Middle frontal gyrus (tissue), 1 donor: ENCODE measurements around the gene TYW1B.
"Not testable (repeated sequence)": the region's sequence is repeated elsewhere in the genome, so short reads cannot be mapped to it uniquely, and the experiment has no call there.

Experiments
- DNase-seq: peaks from one replicate; pipeline ENCODE4 v3.0.0-alpha.2; 2015; ENCODE audit warnings: low spot score; ENCODE audit errors: extremely low spot score

The TYW1B gene

DNA sequence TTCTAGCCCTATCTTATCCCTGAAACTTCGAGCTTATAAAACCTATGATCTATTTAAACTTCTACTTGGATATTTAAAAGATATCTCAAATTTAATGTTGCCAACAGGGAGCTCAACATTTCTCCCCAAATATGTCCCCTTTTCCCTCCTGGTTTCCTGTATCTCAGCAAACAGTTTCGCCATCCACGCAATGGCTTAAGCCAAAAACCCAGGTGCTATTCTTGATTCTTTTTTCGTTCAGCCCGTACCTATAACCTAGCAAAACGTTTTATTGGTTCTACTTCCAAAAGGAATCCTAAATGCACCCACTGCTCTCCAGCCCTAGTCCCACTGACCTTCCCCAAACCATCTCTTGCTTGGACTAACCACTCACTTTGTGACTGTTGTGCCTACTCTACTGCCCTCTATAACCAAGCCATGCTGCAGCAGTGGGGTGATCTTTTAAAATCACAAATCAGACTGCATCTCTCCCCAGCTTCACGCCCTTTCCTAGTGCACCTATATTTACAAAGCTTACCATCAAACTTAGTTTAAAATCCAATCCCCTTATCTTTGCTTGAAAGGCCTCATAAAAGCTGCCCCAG, 201.5 kb downstream of the TYW1B start:
- DNase-seq: not testable (repeated sequence)

DNA sequence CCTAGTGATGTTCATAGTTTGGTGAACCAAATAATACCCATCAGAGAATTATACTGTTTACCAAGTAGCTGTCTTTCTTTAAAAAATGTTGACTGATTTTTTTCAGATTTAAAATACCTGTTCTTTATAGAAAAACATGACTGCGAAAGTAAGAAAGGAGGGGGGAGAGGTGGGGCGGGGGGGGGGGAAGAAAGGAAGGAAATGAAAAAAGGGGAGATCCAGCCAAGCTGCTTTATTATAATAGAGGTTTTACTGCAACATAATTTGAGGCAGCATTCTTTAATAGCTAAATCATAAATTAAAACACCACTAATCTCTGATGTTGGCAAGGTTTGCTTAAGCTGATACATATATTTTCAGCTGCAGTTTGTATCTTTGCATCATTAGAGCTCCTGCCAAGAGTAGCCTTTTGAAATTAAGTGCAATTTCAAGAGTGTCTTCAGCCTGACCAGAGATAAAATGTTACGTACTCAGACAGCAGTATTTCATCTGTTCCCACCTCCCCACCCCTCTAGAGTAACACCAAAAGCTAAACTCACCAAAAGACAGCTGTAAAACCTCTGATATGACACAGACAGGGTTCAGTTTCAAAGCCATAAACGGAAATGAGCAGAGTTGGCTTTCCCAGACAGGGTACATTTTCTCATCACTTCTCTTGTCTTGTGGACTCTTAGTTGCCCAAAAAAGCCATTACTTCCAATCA, 202.1 kb downstream of the TYW1B start:
- DNase-seq: not testable (repeated sequence)

DNA sequence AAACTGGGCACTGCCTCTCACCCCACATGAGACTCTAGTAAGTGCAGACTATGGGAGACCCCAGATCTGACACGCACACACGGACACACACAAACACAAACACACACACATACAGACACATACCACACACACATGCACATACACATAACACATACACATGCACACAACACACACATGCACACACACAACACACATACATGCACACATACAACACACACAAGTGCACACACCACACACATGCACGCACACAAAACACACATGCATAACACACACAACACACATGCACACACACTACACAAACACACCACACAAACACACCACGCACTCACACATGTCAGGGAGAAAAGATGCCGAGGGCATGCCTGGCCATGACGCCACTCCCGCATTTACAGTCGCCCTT, 205.5 kb downstream of the TYW1B start:
- no peak for DNase-seq

DNA sequence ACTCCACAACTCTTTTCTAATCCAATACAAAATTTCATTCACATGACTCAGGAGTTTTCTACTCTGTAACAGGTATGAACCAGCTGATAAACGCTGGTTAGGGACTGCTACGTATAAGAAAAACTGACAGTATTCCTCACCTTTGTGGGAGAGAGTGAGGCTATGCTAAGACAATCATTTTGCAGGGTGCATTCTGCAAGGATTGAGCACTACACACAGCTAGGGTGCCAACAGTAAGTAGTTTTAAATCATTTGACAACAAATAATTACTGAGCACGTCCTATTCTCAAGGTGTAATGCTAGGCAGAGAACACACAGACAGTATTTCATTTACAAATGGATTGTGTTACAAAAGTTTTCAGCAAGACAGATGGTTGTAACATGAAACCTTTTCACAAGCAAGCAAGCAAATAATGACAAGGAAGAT, 206.2 kb downstream of the TYW1B start:
- not testable (repeated sequence) for DNase-seq

DNA sequence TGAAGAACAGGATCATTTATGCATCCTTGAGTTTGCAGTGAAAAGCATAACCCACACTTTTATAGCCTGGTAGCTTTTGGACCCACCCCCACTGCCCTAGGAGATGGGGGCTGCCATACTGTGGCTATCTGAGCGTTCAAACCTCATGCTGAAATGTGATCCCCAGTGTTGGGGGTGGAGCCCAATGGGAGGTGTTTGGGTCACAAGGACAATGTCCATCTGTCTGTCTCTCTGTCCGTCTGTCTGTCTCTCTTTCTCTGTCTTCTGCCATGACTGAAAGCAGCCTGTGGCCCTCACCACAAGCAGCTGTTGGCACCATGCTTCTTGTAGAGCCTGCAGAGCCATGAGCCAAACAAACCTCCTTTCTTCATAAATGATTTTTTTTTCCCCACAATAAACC, 207.1 kb downstream of the TYW1B start:
- DNase-seq: not testable (repeated sequence)

DNA sequence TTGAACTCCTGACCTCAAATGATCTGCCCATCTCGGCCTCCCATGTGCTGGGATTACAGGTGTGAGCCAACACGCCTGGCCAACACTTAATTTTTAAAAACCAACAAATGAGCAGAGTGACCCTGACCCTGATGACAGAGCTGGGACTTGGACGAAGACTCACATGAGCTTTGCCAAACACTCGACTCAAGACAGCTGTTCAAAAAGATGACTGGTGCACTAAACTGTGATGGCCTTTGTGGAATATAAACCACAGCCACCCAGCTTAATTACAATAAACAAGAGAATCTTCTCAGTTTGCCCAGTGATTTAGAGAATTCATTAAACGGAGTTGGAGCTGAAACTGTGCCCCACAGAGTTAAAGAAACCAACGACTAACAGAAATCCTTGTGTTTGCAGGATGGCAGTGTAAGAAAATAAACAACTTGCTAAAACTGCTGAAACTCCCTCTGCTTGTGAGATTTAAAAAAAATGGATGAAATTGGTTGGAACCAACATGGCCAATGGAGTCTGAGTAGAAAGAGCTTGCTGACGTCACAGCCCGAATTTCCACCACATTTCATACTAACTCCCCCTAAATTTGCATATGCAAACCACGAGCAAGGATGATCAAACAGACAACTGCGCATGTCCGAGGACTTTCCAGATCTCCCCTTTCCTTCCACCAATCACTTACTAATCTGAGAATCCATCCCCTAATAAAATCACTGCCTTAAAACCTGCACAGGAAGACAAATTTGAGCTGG, 209.4 kb downstream of the TYW1B start:
- not testable (repeated sequence) for DNase-seq

DNA sequence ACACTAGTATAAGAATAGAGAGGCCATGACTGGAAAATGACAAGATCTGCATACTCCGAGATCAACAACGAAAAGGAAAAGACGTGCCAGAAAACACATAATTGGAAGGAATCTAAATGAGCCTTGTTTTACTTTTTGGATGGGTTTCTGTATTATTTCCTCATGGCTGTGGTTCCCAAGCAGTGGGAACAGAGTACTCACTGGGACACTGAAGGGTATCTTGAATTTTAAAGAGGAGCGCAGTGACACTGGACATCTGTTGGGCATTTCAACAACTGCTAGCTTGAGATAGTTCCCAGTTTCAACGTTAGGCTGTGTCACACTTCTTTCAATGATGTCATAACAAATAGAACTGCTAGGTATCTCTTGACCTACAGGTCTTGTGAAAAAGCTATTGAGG, 218.2 kb downstream of the TYW1B start:
- not testable (repeated sequence) for DNase-seq

DNA sequence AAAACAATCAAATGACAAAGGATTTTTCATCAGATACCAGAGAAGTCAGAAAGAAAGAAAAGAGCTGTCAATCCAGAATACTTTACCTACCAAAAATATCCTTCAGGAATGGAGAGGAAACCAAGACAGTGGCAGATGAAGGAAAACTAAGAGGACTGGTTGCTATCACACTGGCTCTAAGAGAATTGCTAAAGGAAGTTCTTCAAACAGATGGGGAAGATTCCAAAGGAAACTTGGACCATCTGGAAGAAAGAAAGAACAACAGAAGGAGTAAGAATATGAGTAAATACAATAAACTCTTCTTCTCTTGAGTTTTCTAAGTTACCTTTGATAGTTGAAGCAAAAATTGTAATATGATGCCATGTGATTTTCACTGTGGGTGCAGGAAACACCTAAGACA, 220.0 kb downstream of the TYW1B start:
- not testable (repeated sequence) for DNase-seq

DNA sequence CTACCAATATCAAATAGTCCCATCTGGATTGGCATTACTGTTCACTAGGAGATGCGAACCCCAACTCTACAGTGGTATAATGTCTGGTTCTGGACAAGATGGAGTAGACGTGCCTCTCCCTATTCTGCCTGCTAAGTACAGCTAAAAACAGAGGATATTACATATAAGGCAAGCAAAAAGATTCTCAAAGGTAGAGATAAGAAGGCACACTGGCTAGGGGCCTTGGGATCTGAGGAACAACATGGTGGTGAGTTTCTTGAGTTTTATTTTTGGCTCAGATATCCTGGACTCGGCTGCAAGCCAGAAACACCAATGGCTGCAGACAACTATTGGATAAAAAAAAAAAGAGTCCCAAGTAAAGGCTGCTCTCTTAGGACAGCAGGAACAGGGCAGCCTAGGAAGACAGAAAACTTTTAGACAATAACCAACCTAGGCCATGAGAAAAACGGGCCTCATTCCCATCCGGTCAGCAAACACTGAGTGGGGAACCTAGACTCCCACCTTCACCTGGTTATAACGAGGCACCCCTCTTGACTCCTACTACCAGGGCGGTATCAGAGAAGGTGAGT, 222.1 kb downstream of the TYW1B start:
- not testable (repeated sequence) for DNase-seq

DNA sequence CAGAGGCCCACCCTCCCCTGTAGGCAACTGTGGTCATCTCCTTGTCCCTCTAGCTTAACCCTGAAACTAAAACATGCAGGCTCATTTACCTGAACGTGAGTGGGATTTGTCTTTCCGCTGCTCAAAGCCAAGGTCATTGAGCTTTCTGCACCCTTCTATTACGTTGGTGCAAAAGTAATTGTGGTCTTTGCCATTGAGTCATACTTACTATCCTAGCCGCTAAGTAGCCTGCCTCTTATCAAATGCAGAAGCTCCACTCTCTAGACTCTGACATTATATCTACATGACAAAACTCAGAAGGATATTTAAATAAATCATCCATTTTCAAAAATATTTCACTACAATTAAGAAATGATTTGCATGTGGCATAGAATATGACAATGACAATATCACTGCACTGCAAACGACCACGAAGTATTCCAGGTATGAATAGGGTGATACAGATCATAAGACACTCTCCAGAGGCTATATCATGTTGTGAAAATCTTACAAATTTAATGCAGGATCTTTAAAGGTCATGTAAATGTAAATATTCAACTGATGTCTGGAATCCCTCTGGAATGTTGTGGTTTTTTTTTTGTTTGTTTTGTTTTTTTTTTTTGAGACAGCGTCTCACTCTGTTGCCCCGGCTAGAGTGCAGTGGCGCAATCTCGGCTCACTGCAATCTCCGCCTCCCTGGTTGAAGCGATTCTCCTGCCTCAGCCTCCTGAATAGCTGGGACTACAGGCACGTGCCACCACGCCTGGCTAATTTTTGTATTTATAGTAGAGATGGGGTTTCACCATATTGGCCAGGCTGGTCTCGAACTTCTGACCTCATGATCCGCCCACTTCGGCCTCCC, 223.0 kb downstream of the TYW1B start:
- not testable (repeated sequence) for DNase-seq

DNA sequence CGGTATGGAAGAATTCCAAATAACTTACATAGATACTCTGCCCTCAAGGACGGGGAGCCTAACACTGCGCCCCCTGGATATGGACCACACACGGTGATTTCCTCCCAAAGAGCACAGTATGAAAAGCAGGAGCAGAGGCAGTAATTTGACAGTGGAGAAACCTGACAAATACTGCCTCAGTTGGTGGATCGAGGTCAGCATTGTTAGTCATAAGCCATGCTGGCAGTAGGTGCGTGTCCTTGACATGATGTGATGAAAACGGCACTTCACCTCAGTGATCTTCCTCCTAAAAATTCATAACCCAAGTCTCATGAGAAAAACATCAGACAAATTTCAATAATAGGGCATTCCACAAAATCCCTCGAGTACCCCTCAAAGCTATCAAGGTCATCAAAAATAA, 224.5 kb downstream of the TYW1B start:
- not testable (repeated sequence) for DNase-seq

DNA sequence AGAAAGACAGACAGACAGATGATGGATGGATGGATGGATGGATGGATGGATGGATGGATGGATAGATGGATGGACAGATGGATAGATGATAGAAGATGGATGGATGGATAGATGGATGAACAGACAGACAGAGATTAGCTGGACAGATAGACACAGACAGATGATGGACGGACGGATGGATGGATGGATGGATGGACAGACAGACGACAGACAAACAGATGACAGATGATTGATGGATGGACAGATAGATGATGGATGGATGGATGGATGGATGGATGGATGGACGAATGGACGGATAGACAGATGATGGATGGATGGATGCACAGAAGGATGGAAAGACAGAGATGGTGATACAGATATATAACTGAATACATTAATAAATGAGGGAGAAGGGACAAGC, 224.9 kb downstream of the TYW1B start:
- no peak for DNase-seq

DNA sequence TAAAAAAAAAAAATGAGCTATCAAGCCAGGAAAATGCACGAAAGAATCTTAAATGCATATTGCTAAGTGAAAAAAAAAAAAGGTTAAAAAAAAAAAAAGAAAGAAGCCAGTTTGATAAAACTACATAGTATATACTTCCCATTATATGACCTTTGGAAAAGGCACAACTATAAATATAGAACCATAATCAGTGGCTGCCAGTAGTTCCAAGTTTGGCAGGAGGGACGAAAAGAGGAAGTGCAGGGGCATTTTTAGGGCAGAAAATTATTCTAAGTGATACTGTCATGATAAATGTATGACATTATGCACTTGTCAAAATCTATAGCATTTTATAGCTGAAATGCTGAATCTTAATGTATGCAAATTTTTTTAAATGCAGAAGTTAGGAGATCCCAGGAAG, 226.3 kb downstream of the TYW1B start:
- DNase-seq: not testable (repeated sequence)

DNA sequence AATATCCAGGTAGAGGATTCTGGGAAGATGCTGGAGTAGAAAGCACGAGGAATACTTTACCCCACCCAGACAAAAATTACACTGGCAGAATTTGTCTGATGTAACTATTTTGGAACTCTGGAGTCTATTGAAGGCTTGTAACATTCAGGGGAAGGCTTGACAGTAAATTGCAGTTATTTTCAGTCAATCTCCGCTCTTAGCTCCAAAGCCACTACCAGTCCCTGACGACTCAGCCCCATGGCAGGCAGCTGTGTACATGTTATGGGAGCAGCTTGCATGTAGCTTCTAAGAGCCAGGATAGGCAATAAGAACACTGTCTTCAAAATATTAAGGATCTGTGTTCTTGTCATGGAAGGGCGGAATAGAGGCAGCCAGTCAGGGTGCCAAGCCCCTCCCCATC, 238.0 kb downstream of the TYW1B start:
- not testable (repeated sequence) for DNase-seq

DNA sequence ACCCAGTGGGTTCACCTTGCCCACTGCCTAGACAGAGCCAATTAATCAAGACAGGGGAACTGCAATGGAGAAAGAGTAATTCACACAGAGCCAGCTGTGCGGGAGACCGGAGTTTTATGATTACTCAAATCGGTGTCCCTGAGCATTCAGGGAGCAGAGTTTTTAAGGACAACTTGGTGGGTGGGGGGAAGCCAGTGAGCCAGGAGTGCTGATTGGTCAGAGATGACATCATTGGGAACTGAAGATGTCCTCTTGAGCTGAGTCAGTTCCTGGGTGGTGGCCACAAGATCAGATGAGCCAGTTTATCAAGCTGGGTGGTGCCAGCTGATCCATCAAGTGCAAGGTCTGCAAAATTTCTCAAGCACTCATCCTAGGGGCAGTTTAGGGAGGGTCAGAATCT, 240.7 kb downstream of the TYW1B start:
- DNase-seq: not testable (repeated sequence)

DNA sequence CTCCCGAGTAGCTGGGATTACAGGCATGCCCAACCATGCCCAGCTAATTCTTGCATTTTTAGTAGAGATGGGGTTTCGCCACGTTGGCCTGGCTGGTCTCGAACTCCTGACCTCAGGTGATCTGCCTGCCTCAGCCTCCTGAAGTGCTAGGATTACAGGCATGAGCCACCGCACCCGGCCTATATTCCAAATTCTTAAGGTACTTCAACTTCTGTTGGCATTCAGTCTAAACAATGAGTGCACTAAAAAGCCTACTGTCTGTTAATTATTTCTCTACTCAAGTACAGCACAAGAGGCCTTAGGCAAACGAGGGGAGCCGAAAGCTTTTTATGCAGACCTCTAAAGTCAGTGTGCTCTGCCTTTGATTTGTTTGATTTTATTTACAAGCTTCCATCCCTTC, 243.4 kb downstream of the TYW1B start:
- not testable (repeated sequence) for DNase-seq

DNA sequence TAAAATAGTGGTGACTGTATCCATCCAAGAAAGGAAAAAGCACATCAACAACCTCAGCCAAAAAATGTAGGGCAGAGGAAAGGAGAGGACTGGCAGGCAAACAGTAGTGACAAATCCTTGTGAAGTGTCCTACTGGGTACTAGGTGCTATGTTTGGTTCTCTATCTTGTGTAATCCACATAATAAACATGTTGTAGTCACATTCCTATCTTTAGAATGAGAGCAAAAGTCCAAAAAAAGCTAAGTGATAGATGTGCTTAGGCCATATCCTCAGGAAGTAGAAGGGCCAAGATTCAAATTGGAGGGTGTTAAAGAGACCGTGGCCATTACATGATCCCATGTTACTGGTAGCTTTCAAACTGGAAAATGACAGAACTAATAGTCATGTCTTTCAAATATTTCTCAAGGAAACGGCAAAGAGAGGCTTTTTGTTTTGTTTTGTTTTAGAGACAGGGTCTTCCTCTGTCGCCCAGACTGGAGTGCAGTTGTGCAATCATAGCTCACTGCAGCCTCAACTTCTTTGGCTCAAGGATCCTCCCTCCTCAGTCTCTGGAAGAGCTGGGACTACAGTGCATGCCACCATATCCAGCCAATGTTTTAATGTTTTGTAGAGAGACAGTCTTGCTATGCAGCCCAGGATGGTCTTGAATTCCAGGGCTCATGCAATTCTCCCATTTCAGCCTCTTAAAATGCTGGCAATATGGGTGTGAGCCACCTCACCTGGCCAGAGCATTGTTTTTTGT, 244.2 kb downstream of the TYW1B start:
- not testable (repeated sequence) for DNase-seq

DNA sequence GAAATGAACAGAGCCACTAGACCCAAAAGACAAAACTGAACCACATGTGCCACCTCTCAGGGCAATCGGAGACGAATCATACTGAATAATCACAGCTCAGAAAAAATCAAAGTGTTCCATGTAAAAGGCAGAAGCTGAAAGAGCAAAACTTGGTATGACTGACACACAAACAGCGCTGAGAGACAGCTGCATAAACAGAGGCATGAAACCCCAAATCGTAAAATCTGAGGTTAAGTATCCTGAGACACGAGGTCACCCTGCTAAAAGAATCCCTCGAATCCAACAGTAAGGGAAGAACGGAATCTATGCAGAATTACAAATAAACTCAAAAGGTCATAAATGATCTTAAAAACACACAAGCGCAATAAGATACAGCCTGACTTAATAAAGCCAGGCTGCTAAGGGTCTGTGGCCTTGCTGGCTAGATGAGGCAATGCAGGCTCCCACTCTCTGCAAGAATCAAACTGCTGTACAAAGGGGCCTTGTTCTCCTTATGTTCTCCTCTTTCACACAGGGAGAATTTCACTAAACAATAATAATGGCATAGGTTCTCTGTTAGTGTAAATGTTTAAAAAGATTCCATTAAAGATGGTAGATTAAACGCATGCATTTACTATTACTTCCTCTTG, 247.7 kb downstream of the TYW1B start:
- not testable (repeated sequence) for DNase-seq

DNA sequence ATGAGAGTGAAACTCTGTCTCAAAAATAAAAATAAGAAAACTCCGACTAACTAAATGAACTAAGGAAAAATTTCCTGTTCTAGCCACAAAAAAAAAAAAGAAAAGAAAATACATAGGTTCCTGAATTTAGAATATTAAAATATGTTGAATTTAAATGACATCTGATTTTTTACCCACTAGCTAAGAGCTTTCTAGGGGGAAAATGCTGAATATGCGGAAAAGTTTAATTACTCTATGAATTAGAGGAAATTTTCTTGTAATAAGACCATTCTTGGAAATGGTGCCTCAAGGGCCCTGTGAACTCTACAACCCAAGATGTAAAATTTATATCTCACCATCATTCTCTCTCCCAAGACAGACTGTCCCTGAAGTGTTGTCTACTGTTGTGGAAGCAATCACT, 250.9 kb downstream of the TYW1B start:
- DNase-seq: no peak

DNA sequence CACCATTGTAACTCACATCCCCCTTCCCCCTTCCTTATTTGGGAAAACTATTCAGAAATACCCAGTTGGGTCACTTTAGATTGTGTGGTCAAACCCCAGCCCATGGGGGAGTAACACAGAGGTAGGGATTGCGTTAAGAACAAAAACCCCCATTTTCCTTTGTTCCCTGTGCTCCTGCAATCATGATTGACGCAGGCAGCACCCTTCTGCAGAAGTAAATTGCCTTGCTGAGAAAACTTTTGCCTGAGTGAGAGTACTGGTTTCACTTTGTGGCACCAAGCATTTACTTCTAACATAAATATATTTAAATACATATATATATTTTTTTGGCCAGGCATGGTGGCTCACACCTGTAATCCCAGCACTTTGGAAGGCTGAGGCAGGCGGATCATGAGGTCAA, 266.0 kb downstream of the TYW1B start:
- not testable (repeated sequence) for DNase-seq
